Neural progenitor cell (in vitro differentiated cells): ENCODE measurements around the gene LLCFC1. TPM values are rescaled to one million over a fixed set of nuclear protein-coding genes. Genes with fewer than 3 reads are reported as not detected.

Experiments used
- DNase-seq: peaks from one replicate; pipeline ENCODE4 v3.0.0-alpha.2; 2016; ENCODE audit warnings: low spot score
- H2AFZ ChIP-seq: fragments of 200-600 bp; sonication (generic); replicated peaks from 2 replicates; pipeline ENCODE4 v1.6.1; 2016; ENCODE audit warnings: antibody characterized with exemption
- H3F3A ChIP-seq: fragments of 200-600 bp; sonication (generic); 2 replicates; pipeline ENCODE4 v1.6.1; 2016; ENCODE audit warnings: antibody characterized with exemption, low read depth
- H3K27ac ChIP-seq: fragments of 200-600 bp; sonication (generic); 2 replicates; pipeline ENCODE4 v1.5.1; 2016; ENCODE audit warnings: mild to moderate bottlenecking
- H3K27me3 ChIP-seq: fragments of 200-600 bp; sonication (generic); 2 replicates; pipeline ENCODE4 v1.6.1; 2016; ENCODE audit warnings: mild to moderate bottlenecking, moderate library complexity
- H3K36me3 ChIP-seq: fragments of 200-600 bp; sonication (generic); 2 replicates; pipeline ENCODE4 v1.5.1; 2016
- H3K4me1 ChIP-seq: fragments of 200-600 bp; sonication (generic); 2 replicates; pipeline ENCODE4 v1.6.1; 2016; ENCODE audit warnings: mixed run types
- H3K4me2 ChIP-seq: fragments of 200-600 bp; sonication (generic); 2 replicates; pipeline ENCODE4 v1.6.1; 2016
- H3K4me3 ChIP-seq: fragments of 200-600 bp; sonication (generic); 2 replicates; pipeline ENCODE4 v1.5.1; 2016
- H3K79me2 ChIP-seq: fragments of 200-600 bp; sonication (generic); 2 replicates; pipeline ENCODE4 v1.6.1; 2016; ENCODE audit warnings: low read depth
- H3K9ac ChIP-seq: fragments of 200-600 bp; sonication (generic); 2 replicates; pipeline ENCODE4 v1.6.1; 2016
- H3K9me3 ChIP-seq: fragments of 200-600 bp; sonication (generic); 2 replicates; pipeline ENCODE4 v1.5.1; 2016; ENCODE audit warnings: low read depth
- H4K20me1 ChIP-seq: fragments of 200-600 bp; sonication (generic); 2 replicates; pipeline ENCODE4 v1.6.1; 2016; ENCODE audit warnings: low read depth
- H3K27ac Mint-ChIP-seq: 3 replicates; pipeline ENCODE4 v1.8.0; 2021; ENCODE audit warnings: mixed read lengths
- H3K27me3 Mint-ChIP-seq: 2 replicates; pipeline ENCODE4 v1.8.0; 2022; ENCODE audit warnings: low read depth, mild to moderate bottlenecking, inconsistent platforms, moderate library complexity, mixed read lengths; ENCODE audit not compliant: insufficient read depth
- H3K36me3 Mint-ChIP-seq: 3 replicates; pipeline ENCODE4 v1.8.0; 2021; ENCODE audit warnings: mixed read lengths
- H3K4me1 Mint-ChIP-seq: 3 replicates; pipeline ENCODE4 v1.8.0; 2021; ENCODE audit warnings: mixed read lengths
- H3K4me3 Mint-ChIP-seq: 3 replicates; pipeline ENCODE4 v1.8.0; 2021; ENCODE audit warnings: mild to moderate bottlenecking, moderate library complexity, mixed read lengths
- H3K9me3 Mint-ChIP-seq: 3 replicates; pipeline ENCODE4 v1.8.0; 2020; ENCODE audit warnings: mixed read lengths
- CTCF ChIP-seq: fragments of 200-600 bp; sonication (generic); IDR thresholded peaks from 2 replicates; pipeline ENCODE4 v1.5.1; 2017; ENCODE audit warnings: antibody characterized with exemption, mild to moderate bottlenecking
- EZH2 ChIP-seq: fragments of 200-600 bp; sonication (generic); IDR thresholded peaks from 2 replicates; pipeline ENCODE4 v1.6.1; 2017; ENCODE audit warnings: antibody characterized with exemption, mild to moderate bottlenecking, moderate library complexity
- EZH2phosphoT487 ChIP-seq: fragments of 200-600 bp; sonication (generic); IDR thresholded peaks from 2 replicates; pipeline ENCODE4 v1.6.1; 2017; ENCODE audit warnings: antibody characterized with exemption
- total RNA-seq: library from RNA; depleted of rRNA; stranded (reverse); fragments of >200 nt; gene quantifications from 2 replicates; pipeline ENCODE4 v1.2.3, GENCODE V29; 2015; ENCODE audit warnings: low replicate concordance

Gene LLCFC1
- total RNA-seq, 1 donor from 2014 or later = not detected

GRCh38 chr7:142961973-142962926 lies 23.0 kb downstream of the LLCFC1 start, which contains the start of gene KEL:
Gene KEL (minus strand): TSS chr7:142962363. CDS start chr7:142962206, 157 bp downstream.
- no peak within 1 kb of the TSS for H3K27ac ChIP-seq
- Mint-ChIP-seq H3K4me1 (peaks cover 17% of the 10 kb centered on the region), H3K27ac (no peak within 1 kb of the TSS), H3K36me3 (no peaks in the 10 kb centered on the region), H3K4me3 (no peak within 1 kb of the TSS), H3K9me3 (no peaks in the 10 kb centered on the region), H3K27me3 (peaks cover 4% of the 10 kb centered on the region)
- no peaks in the 10 kb centered on the region for H3K79me2 ChIP-seq
- no peaks in the 10 kb centered on the region for H3K9me3 ChIP-seq
- H4K20me1 ChIP-seq = no peaks in the 10 kb centered on the region
- TF ChIP-seq EZH2 (no peak), CTCF (no peak), EZH2phosphoT487 (no peak)
- peak within 1 kb of the TSS; percentile 47 for H3K4me2 ChIP-seq
- no peak for DNase-seq
- H3K9ac ChIP-seq = no peak within 1 kb of the TSS
- peaks cover 4% of the 10 kb centered on the region for H3F3A ChIP-seq
- no peaks in the 10 kb centered on the region for H3K36me3 ChIP-seq
- H3K4me1 ChIP-seq = peaks cover 18% of the 10 kb centered on the region
- no peak within 1 kb of the TSS for H3K4me3 ChIP-seq
- H2AFZ ChIP-seq = no peak within 1 kb of the TSS
- H3K27me3 ChIP-seq = no peaks in the 10 kb centered on the region

GRCh38 chr7:142962991-142963390 lies 23.7 kb downstream of the LLCFC1 start:
- H3K36me3 ChIP-seq = no peaks in the 10 kb centered on the region
- H3K9me3 ChIP-seq = no peaks in the 10 kb centered on the region
- H2AFZ ChIP-seq = no peak overlapping the region
- Mint-ChIP-seq H3K36me3 (no peaks in the 10 kb centered on the region), H3K4me3 (no peak overlapping the region), H3K27me3 (peaks cover 4% of the 10 kb centered on the region), H3K9me3 (no peaks in the 10 kb centered on the region), H3K4me1 (peaks cover 17% of the 10 kb centered on the region), H3K27ac (no peak overlapping the region)
- H3K4me1 ChIP-seq = peaks cover 18% of the 10 kb centered on the region
- H3K79me2 ChIP-seq = no peaks in the 10 kb centered on the region
- DNase-seq = peak; percentile 10
- no peak overlapping the region for H3K4me3 ChIP-seq
- TF ChIP-seq CTCF (no peak), EZH2 (no peak), EZH2phosphoT487 (no peak)
- peaks cover 4% of the 10 kb centered on the region for H3F3A ChIP-seq
- no peak overlapping the region for H3K27ac ChIP-seq
- no peak overlapping the region for H3K9ac ChIP-seq
- H3K4me2 ChIP-seq = peak overlapping the region; percentile 47
- no peaks in the 10 kb centered on the region for H3K27me3 ChIP-seq
- no peaks in the 10 kb centered on the region for H4K20me1 ChIP-seq

GRCh38 chr7:142963993-142964392 lies 24.7 kb downstream of the LLCFC1 start:
- Mint-ChIP-seq H3K27ac (no peak overlapping the region), H3K36me3 (no peaks in the 10 kb centered on the region), H3K4me1 (peaks cover 17% of the 10 kb centered on the region), H3K9me3 (no peaks in the 10 kb centered on the region), H3K4me3 (no peak overlapping the region), H3K27me3 (peaks cover 5% of the 10 kb centered on the region)
- Histone ChIP-seq H3K79me2 (no peaks in the 10 kb centered on the region), H3K4me1 (peaks cover 18% of the 10 kb centered on the region), H4K20me1 (no peaks in the 10 kb centered on the region), H2AFZ (no peak overlapping the region), H3K9me3 (no peaks in the 10 kb centered on the region), H3K4me2 (no peak overlapping the region), H3K9ac (no peak overlapping the region), H3K36me3 (no peaks in the 10 kb centered on the region), H3K4me3 (no peak overlapping the region), H3F3A (peaks cover 4% of the 10 kb centered on the region), H3K27ac (no peak overlapping the region), H3K27me3 (no peaks in the 10 kb centered on the region)
- DNase-seq = no peak
- no peak for TF ChIP-seq EZH2phosphoT487
- no peak for TF ChIP-seq CTCF
- no peak for TF ChIP-seq EZH2
